BJ (cell line): ENCODE measurements around the gene BUB3. TPM values are rescaled to one million over a fixed set of nuclear protein-coding genes. Genes with fewer than 3 reads are reported as not detected.

Source experiments
- CTCF ChIA-PET: fragments of 350-600 bp; formaldehyde crosslinking; extraction: SDS; loops from one replicate; lab custom pipeline; 2021; ENCODE audit warnings: antibody characterized with exemption, inconsistent platforms; lab: Yijun Ruan, JAX
- POLR2A ChIA-PET: fragments of 300-600 bp; sonication (Branson Sonifier 250); formaldehyde crosslinking; extraction: SDS; loops from one replicate; lab custom pipeline; 2021; ENCODE audit warnings: antibody characterized with exemption; lab: Charles Lee
- DNase-seq: peaks from one replicate; pipeline ENCODE4 v3.0.0-alpha.2; 2011; ENCODE audit warnings: low read depth
- H3K27me3 ChIP-seq: 2 replicates; pipeline ENCODE4 v1.6.0; 2011; ENCODE audit warnings: low read length; ENCODE audit not compliant: control insufficient read depth, insufficient read depth
- H3K36me3 ChIP-seq: 2 replicates; pipeline ENCODE4 v1.5.1; 2011; ENCODE audit warnings: low read length; ENCODE audit not compliant: control insufficient read depth, insufficient read depth
- H3K4me3 ChIP-seq: 2 replicates; pipeline ENCODE4 v1.5.1; 2011; ENCODE audit warnings: low read depth, mild to moderate bottlenecking, control low read depth, low read length
- polyA plus RNA-seq: library from polyadenylated mRNA; depleted of rRNA; stranded (reverse); fragments of >200 nt; gene quantifications from 2 replicates; pipeline ENCODE4 v1.2.3, GENCODE V29; 2011
- TF ChIP-seq, protein P1 (sequence below): IDR thresholded peaks from 2 replicates; pipeline ENCODE4 v1.5.1; 2011; ENCODE audit warnings: low read depth, mild to moderate bottlenecking, control low read depth, inconsistent platforms, low read length, moderate library complexity; ENCODE audit not compliant: insufficient read depth

Gene BUB3
- polyA plus RNA-seq, 1 experiment = 193 TPM

DNA sequence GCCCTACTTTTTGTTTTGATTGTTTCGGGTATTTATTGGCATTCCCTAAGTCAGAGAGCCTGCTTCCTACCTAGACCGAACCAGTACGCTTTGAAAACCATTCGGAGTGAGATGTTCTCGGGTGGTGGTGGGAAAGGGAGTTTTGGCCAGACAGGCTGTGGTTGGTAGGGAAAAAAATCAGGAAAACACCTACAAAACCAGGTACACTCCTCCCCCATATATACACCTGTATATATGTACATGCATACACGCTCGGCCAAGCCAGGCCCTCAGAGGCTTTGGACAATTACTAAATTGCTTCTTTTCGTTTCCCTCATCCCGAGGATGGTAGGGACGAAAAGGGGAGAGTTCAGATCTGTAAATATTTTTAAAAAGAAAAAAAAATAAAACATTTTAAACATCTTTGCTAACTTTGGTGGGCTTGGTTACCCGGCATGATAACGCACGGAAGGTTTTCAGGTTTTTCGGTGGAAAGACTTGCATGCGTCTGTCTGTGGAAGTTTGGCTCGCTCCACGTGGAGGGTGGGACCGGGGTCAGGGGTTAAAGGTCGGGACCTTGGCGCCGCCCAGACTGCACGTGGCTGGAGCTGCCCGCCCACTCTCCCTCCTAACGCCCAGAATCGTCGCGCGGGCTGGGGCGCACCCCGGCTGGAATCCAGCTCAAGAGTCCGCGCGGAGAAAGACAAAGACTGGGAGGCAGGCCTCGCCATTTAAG is 3.8 kb upstream of the BUB3 start:
- peak overlapping the region; percentile 24; the same call in 1 of the 2 replicates for H3K4me3 ChIP-seq
- peaks cover 61% of the 10 kb centered on the region for H3K27me3 ChIP-seq
- H3K36me3 ChIP-seq = no peaks in the 10 kb centered on the region
- POLR2A ChIA-PET = no interaction called here
- TF ChIP-seq, protein P1, sequence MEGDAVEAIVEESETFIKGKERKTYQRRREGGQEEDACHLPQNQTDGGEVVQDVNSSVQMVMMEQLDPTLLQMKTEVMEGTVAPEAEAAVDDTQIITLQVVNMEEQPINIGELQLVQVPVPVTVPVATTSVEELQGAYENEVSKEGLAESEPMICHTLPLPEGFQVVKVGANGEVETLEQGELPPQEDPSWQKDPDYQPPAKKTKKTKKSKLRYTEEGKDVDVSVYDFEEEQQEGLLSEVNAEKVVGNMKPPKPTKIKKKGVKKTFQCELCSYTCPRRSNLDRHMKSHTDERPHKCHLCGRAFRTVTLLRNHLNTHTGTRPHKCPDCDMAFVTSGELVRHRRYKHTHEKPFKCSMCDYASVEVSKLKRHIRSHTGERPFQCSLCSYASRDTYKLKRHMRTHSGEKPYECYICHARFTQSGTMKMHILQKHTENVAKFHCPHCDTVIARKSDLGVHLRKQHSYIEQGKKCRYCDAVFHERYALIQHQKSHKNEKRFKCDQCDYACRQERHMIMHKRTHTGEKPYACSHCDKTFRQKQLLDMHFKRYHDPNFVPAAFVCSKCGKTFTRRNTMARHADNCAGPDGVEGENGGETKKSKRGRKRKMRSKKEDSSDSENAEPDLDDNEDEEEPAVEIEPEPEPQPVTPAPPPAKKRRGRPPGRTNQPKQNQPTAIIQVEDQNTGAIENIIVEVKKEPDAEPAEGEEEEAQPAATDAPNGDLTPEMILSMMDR = no peak
- CTCF ChIA-PET = interaction anchor here (1.3 to 1.7 kb wide), 2 partner anchors 17 to 18 kb away, joined by 3 to 4 read pairs; no protein-coding TSS in a partner anchor
- no peak for DNase-seq

DNA sequence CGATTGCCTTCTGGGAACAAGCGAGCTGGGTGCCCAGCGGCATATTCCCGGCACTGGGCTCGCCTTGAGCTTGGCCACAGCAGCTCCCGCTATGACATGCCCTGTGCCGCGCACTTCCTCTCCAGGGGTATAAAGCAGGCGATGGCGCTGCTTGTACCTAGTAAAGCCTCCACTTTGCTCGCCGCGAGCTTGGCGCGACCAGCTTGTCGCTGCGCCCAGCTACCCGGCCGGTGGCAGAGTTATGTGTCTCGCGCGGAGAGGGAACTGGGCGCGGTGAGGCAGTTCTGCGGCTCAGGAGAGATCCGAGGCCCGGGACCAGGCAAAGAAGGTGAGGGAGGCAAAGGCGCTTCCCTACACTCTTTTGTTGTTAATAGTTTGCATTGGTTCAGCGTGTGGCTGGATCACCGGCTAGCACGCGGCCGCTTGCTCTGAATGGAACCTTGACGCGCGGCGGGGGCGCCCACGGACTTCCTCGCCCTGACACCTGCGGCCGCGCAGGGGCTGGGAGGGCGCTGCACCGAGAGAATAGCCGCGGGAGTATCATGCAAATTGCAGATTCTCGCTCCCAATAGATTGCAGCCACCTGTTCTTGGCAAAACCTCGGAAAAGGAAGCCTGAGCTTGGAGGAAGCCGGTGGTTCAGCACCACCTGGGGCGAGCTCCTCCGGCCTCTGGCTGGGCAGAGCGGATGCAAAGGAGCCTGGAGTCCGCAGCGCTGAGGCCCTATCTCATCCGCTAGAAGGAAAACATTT is 3.0 kb upstream of the BUB3 start:
- no peak overlapping the region for H3K4me3 ChIP-seq
- DNase-seq = no peak
- peaks cover 53% of the 10 kb centered on the region for H3K27me3 ChIP-seq
- ChIA-PET CTCF (interaction anchor here (0.7 to 1.7 kb wide), 2 partner anchors 18 kb away, joined by 3 to 4 read pairs; no protein-coding TSS in a partner anchor), POLR2A (no interaction called here)
- no peaks in the 10 kb centered on the region for H3K36me3 ChIP-seq
- TF ChIP-seq, protein P1 = no peak

DNA sequence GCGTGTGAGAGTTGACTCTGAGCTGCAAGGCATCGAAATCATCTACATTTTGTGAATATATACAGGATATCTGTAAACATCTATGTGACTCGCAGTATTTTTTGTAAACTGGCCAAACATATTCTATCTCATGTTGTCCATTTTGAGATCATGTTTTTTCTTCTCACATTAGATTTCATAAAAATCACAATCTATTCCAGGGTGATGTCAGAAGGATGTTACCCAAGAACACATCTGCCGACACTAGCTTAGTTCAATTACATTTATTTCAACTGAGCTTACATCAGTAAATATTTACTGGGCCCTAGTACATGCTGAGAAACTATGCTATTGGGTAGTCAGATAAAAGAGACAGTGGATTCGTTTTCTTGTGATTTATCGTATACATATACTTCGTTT is 2.5 kb upstream of the BUB3 start:
- no peak for DNase-seq
- H3K36me3 ChIP-seq = 0 out of 2 replicates have a peak, but pooled peaks cover 1% of the 10 kb centered on the region
- peaks cover 50% of the 10 kb centered on the region for H3K27me3 ChIP-seq
- POLR2A ChIA-PET = no interaction called here
- CTCF ChIA-PET = interaction anchor here (0.7 kb wide), 1 partner anchor 19 kb away, joined by 3 read pairs; no protein-coding TSS in a partner anchor
- H3K4me3 ChIP-seq = no peak overlapping the region
- TF ChIP-seq, protein P1 = no peak

DNA sequence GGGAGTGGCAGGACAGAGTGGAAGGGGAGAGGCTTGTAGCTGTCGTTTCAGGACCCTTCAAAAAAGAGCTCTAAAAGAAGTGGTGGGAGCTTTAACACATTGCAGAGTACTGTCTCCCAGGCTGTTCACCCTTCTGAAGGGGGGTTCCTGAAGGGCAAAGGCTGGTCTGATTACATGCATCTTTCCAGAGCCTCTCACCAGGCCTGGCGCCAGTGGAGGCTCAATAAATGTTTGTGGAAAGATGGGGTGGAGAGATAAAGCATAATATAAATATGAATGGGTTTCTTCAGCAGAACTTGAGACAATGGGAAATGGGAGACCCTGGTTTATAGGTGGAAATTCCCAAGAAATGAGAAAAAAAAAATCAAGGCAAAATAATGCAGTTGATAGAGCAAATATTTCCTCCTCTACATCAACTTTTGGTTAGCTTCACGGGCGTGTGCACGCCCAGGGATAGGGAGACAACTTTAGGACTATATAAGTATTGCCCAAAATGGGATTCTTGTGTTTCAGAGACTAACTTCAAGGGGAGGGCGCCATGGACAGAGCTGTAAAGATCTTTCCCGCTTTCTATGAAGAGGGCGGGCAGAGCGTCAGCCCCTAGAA is 613 bp upstream of the BUB3 start:
- TF ChIP-seq, protein P1 = no peak
- DNase-seq = no peak
- POLR2A ChIA-PET = no interaction called here
- Histone ChIP-seq H3K27me3 (peaks cover 32% of the 10 kb centered on the region), H3K4me3 (no peak overlapping the region), H3K36me3 (0 out of 2 replicates have a peak, but pooled peaks cover 1% of the 10 kb centered on the region)
- CTCF ChIA-PET = interaction anchor here (0.6 to 0.8 kb wide), 3 partner anchors 11 to 143 kb away, joined by 3 to 4 read pairs (median 3); no protein-coding TSS in a partner anchor
